ENCODE measurements around the gene GPR137.
A peak's percentile ranks its signal among the peaks of the same experiment; 100 is the strongest.
"Not testable (repeated sequence)": the region's sequence is repeated elsewhere in the genome, so short reads cannot be mapped to it uniquely, and the experiment has no call there.

Gene GPR137

DNA sequence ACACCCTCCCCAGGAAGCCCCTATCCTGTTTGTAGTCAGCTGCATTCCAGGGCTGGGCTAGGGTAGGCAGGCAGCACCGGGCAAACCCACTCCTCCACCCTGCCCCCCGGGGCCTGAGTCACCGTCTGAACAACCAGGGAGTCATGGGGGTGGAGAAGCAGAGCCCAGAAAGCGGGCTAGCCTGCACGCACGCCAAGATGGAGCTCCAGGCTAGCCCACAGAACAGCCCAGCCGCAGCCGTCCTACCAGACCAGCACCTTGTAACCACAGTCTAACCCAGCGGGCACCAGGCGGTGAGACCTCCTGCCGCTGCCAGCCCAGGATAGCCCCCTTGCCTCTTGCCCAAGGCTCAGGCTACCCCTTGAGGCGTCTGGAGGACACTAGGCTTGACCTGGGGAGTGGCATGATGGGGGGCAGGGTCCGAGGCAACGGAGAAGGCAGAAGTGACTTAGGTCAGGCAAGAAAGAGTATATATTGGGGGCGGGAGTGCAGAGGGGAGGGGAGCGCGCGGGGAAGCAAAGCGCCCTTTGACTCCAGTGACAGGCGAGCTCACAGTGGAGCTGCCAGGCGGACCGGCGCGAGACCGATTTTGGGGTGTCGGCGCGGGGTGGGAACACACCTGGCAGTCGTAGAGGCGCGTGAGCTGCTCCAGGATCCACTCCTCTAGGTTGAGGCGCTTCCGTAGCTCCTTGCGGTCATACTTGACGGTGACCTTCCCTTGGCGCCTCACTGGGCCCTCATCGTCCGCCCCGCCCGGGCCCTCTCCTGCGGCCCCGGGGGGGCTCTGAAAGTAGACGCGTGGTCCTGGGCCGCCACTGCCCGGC, 39.6 kb upstream of the GPR137 start (continued):
- TF ChIP-seq TSHZ1 (tag by site-specific recombination; IDR thresholded peaks at IDR 0.05; ENCODE audit: borderline replicate concordance) (no peak), ZNF433 (tag by site-specific recombination; IDR thresholded peaks at IDR 0.05; ENCODE audit: low read depth) (no peak), ZNF654 (tag by site-specific recombination; IDR thresholded peaks at IDR 0.05; ENCODE audit: low read depth) (no peak), KLF16 (tag by site-specific recombination; IDR thresholded peaks at IDR 0.05) (peak; percentile 17; the same call in 1 of the 2 replicates), ZNF416 (tag by site-specific recombination; IDR thresholded peaks at IDR 0.05) (no peak), HOXD13 (CRISPR knock-in tag; IDR thresholded peaks at IDR 0.05; ENCODE audit: borderline replicate concordance) (no peak)
- TF ChIP-seq, protein P1, sequence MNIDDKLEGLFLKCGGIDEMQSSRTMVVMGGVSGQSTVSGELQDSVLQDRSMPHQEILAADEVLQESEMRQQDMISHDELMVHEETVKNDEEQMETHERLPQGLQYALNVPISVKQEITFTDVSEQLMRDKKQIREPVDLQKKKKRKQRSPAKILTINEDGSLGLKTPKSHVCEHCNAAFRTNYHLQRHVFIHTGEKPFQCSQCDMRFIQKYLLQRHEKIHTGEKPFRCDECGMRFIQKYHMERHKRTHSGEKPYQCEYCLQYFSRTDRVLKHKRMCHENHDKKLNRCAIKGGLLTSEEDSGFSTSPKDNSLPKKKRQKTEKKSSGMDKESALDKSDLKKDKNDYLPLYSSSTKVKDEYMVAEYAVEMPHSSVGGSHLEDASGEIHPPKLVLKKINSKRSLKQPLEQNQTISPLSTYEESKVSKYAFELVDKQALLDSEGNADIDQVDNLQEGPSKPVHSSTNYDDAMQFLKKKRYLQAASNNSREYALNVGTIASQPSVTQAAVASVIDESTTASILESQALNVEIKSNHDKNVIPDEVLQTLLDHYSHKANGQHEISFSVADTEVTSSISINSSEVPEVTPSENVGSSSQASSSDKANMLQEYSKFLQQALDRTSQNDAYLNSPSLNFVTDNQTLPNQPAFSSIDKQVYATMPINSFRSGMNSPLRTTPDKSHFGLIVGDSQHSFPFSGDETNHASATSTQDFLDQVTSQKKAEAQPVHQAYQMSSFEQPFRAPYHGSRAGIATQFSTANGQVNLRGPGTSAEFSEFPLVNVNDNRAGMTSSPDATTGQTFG (tag by site-specific recombination; IDR thresholded peaks at IDR 0.05; ENCODE audit: borderline replicate concordance) = no peak
- TF ChIP-seq, protein P2, sequence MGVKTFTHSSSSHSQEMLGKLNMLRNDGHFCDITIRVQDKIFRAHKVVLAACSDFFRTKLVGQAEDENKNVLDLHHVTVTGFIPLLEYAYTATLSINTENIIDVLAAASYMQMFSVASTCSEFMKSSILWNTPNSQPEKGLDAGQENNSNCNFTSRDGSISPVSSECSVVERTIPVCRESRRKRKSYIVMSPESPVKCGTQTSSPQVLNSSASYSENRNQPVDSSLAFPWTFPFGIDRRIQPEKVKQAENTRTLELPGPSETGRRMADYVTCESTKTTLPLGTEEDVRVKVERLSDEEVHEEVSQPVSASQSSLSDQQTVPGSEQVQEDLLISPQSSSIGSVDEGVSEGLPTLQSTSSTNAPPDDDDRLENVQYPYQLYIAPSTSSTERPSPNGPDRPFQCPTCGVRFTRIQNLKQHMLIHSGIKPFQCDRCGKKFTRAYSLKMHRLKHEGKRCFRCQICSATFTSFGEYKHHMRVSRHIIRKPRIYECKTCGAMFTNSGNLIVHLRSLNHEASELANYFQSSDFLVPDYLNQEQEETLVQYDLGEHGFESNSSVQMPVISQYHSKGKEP (tag by site-specific recombination; IDR thresholded peaks at IDR 0.05) = no peak

DNA sequence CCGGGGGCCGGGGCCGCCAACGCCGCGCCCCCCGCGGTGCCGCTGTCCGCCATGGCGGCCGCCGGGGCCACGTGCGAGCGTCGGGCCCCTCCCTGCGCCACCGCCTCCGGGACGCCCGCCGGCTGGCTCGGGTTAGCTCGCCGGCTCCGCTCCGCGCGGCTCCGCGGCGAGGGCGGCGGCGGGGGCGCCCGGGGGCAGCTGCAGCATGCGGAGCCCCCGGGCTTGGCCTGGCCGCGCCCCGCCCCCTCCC, 39.1 kb upstream of the GPR137 start:
- H3K4me1 ChIP-seq (ENCODE audit: control insufficient read depth, insufficient read depth, low read length); H3K9me3 ChIP-seq (ENCODE audit: control insufficient read depth, insufficient read depth, low read depth, low read length): not testable (repeated sequence)
- ChIA-PET POLR2A (interaction anchor here (1.1 to 7.2 kb wide), 6 partner anchors 14 to 71 kb away, joined by 3 to 96 read pairs (median 8); partner anchors contain the start of genes NUDT22, PRDX5, TRMT112 and TRPT1), CTCF (interaction anchor here (1.7 kb wide), 2 partner anchors 8 to 58 kb away, joined by 5 to 8 read pairs; no protein-coding TSS in a partner anchor)
- peak overlapping the region; percentile 68 for H3K4me3 ChIP-seq (ENCODE audit: low read depth, low read length)
- H3K27ac ChIP-seq (ENCODE audit: extremely low read depth, low read depth, low read length) = peak overlapping the region; percentile 66; the same call in 1 of the 2 replicates
- peaks cover 0 to 20% of the 10 kb centered on the region in 2 experiments; a peak in 1 of 3 replicates for H3K36me3 ChIP-seq (ENCODE audit: control insufficient read depth in 2 of 2, insufficient read depth in 1 of 2, low read length in 2 of 2)

GRCh38 chr11:64246871-64247728, 38.5 kb upstream of the GPR137 start, which contains the start of gene PPP1R14B:
Gene PPP1R14B, minus strand, starts transcription at chr11:64246943. Its CDS starts 270 bp downstream, at chr11:64246673.
- Histone ChIP-seq H3K4me3 (ENCODE audit: low read depth, low read length) (peak within 1 kb of the TSS; percentile 68), H3K9me3 (ENCODE audit: control insufficient read depth, insufficient read depth, low read depth, low read length) (no peaks in the 10 kb centered on the region), H3K36me3 (ENCODE audit: control insufficient read depth in 2 of 2, insufficient read depth in 1 of 2, low read length in 2 of 2) (peaks cover 0 to 20% of the 10 kb centered on the region in 2 experiments; a peak in 1 of 3 replicates), H3K4me1 (ENCODE audit: control insufficient read depth, insufficient read depth, low read length) (peaks cover 7% of the 10 kb centered on the region), H3K27ac (ENCODE audit: extremely low read depth, low read depth, low read length) (peak within 1 kb of the TSS; percentile 73)
- ChIA-PET CTCF (interaction anchor here (1.1 to 1.7 kb wide), 3 partner anchors 8 to 58 kb away, joined by 4 to 8 read pairs (median 5); no protein-coding TSS in a partner anchor), POLR2A (interaction anchor here (1.1 to 7.2 kb wide), 5 partner anchors 21 to 71 kb away, joined by 3 to 96 read pairs (median 7); partner anchors contain the start of genes NUDT22, PRDX5, TRMT112 and TRPT1)
- TF ChIP-seq HOXA7 (CRISPR knock-in tag; IDR thresholded peaks at IDR 0.05; ENCODE audit: borderline replicate concordance) (no peak), SP7 (tag by site-specific recombination; IDR thresholded peaks at IDR 0.05) (0 out of 2 replicates have a peak, but pooled peaks have one; percentile 15), PATZ1 (tag by site-specific recombination; IDR thresholded peaks at IDR 0.05) (peak; percentile 88), ZNF248 (tag by site-specific recombination; IDR thresholded peaks at IDR 0.05) (no peak), ZNF629 (tag by site-specific recombination; IDR thresholded peaks at IDR 0.05) (0 out of 2 replicates have a peak, but pooled peaks have one; percentile 28), KLF16 (tag by site-specific recombination; IDR thresholded peaks at IDR 0.05) (0 out of 2 replicates have a peak, but pooled peaks have one; percentile 14), ZNF10 (tag by site-specific recombination; IDR thresholded peaks at IDR 0.05) (peak; percentile 19; the same call in 1 of the 2 replicates), ZNF2 (tag by site-specific recombination; IDR thresholded peaks at IDR 0.05) (no peak)
- TF ChIP-seq, protein P3, sequence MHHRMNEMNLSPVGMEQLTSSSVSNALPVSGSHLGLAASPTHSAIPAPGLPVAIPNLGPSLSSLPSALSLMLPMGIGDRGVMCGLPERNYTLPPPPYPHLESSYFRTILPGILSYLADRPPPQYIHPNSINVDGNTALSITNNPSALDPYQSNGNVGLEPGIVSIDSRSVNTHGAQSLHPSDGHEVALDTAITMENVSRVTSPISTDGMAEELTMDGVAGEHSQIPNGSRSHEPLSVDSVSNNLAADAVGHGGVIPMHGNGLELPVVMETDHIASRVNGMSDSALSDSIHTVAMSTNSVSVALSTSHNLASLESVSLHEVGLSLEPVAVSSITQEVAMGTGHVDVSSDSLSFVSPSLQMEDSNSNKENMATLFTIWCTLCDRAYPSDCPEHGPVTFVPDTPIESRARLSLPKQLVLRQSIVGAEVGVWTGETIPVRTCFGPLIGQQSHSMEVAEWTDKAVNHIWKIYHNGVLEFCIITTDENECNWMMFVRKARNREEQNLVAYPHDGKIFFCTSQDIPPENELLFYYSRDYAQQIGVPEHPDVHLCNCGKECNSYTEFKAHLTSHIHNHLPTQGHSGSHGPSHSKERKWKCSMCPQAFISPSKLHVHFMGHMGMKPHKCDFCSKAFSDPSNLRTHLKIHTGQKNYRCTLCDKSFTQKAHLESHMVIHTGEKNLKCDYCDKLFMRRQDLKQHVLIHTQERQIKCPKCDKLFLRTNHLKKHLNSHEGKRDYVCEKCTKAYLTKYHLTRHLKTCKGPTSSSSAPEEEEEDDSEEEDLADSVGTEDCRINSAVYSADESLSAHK (tag by site-specific recombination; IDR thresholded peaks at IDR 0.05) = no peak
